ENCODE data around the gene ERG28.

DNA sequence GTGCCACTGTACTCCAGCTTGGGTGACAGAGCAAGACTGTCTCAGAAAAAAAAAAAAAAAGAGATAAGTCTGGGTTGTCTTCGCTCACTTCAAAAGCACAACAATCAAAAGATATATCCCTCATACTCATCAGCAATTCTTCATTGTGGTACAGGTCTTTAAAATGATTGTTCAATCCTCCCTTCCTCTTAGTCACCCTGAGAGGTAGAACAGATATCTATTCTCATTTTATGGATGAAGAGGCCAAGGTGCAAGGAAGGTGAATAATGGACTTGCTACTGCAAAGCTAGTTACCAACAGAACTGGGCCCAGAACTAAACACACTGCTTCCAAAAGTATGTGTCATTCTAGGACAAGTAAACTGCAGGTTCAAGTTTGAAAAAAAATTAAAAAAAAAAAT lies 7.1 kb downstream of the ERG28 start:
- TF ChIP-seq, protein P1, sequence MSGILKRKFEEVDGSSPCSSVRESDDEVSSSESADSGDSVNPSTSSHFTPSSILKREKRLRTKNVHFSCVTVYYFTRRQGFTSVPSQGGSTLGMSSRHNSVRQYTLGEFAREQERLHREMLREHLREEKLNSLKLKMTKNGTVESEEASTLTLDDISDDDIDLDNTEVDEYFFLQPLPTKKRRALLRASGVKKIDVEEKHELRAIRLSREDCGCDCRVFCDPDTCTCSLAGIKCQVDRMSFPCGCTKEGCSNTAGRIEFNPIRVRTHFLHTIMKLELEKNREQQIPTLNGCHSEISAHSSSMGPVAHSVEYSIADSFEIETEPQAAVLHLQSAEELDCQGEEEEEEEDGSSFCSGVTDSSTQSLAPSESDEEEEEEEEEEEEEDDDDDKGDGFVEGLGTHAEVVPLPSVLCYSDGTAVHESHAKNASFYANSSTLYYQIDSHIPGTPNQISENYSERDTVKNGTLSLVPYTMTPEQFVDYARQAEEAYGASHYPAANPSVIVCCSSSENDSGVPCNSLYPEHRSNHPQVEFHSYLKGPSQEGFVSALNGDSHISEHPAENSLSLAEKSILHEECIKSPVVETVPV (CRISPR knock-in tag; IDR thresholded peaks at IDR 0.05) = no peak
- TF ChIP-seq ZFP30 (CRISPR knock-in tag; IDR thresholded peaks at IDR 0.05) (no peak), ARNTL (CRISPR knock-in tag; IDR thresholded peaks at IDR 0.05; ENCODE audit: borderline replicate concordance, low read depth) (no peak), OSR1 (CRISPR knock-in tag; IDR thresholded peaks at IDR 0.05) (no peak), BACH2 (CRISPR knock-in tag; IDR thresholded peaks at IDR 0.05; ENCODE audit: borderline replicate concordance) (no peak), PPARA (CRISPR knock-in tag; IDR thresholded peaks at IDR 0.05; ENCODE audit: borderline replicate concordance) (no peak), ISL1 (CRISPR knock-in tag; IDR thresholded peaks at IDR 0.05) (no peak), GLIS3 (CRISPR knock-in tag; IDR thresholded peaks at IDR 0.05) (no peak), ZC3H10 (CRISPR knock-in tag; IDR thresholded peaks at IDR 0.05) (no peak), SNAI2 (CRISPR knock-in tag; IDR thresholded peaks at IDR 0.05) (no peak)
- TF ChIP-seq, protein P2, sequence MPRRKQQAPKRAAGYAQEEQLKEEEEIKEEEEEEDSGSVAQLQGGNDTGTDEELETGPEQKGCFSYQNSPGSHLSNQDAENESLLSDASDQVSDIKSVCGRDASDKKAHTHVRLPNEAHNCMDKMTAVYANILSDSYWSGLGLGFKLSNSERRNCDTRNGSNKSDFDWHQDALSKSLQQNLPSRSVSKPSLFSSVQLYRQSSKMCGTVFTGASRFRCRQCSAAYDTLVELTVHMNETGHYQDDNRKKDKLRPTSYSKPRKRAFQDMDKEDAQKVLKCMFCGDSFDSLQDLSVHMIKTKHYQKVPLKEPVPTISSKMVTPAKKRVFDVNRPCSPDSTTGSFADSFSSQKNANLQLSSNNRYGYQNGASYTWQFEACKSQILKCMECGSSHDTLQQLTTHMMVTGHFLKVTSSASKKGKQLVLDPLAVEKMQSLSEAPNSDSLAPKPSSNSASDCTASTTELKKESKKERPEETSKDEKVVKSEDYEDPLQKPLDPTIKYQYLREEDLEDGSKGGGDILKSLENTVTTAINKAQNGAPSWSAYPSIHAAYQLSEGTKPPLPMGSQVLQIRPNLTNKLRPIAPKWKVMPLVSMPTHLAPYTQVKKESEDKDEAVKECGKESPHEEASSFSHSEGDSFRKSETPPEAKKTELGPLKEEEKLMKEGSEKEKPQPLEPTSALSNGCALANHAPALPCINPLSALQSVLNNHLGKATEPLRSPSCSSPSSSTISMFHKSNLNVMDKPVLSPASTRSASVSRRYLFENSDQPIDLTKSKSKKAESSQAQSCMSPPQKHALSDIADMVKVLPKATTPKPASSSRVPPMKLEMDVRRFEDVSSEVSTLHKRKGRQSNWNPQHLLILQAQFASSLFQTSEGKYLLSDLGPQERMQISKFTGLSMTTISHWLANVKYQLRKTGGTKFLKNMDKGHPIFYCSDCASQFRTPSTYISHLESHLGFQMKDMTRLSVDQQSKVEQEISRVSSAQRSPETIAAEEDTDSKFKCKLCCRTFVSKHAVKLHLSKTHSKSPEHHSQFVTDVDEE (CRISPR knock-in tag; IDR thresholded peaks at IDR 0.05) = no peak
- TF ChIP-seq, protein P3, sequence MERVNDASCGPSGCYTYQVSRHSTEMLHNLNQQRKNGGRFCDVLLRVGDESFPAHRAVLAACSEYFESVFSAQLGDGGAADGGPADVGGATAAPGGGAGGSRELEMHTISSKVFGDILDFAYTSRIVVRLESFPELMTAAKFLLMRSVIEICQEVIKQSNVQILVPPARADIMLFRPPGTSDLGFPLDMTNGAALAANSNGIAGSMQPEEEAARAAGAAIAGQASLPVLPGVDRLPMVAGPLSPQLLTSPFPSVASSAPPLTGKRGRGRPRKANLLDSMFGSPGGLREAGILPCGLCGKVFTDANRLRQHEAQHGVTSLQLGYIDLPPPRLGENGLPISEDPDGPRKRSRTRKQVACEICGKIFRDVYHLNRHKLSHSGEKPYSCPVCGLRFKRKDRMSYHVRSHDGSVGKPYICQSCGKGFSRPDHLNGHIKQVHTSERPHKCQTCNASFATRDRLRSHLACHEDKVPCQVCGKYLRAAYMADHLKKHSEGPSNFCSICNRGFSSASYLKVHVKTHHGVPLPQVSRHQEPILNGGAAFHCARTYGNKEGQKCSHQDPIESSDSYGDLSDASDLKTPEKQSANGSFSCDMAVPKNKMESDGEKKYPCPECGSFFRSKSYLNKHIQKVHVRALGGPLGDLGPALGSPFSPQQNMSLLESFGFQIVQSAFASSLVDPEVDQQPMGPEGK (CRISPR knock-in tag; IDR thresholded peaks at IDR 0.05; ENCODE audit: borderline replicate concordance) = no peak
- TF ChIP-seq, protein P4, sequence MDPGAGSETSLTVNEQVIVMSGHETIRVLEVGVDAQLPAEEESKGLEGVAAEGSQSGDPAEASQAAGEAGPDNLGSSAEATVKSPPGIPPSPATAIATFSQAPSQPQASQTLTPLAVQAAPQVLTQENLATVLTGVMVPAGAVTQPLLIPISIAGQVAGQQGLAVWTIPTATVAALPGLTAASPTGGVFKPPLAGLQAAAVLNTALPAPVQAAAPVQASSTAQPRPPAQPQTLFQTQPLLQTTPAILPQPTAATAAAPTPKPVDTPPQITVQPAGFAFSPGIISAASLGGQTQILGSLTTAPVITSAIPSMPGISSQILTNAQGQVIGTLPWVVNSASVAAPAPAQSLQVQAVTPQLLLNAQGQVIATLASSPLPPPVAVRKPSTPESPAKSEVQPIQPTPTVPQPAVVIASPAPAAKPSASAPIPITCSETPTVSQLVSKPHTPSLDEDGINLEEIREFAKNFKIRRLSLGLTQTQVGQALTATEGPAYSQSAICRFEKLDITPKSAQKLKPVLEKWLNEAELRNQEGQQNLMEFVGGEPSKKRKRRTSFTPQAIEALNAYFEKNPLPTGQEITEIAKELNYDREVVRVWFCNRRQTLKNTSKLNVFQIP (CRISPR knock-in tag; IDR thresholded peaks at IDR 0.05; ENCODE audit: borderline replicate concordance, low read depth) = no peak

Data from SK-N-SH treated with all-trans-retinoic acid at 6 μM for 48 hours (cell line).